ENCODE results near the gene MEIS3. TPM values are rescaled to one million over a fixed set of nuclear protein-coding genes. Genes with fewer than 3 reads are reported as not detected.
"Not testable (repeated sequence)": the region's sequence is repeated elsewhere in the genome, so short reads cannot be mapped to it uniquely, and the experiment has no call there.

The MEIS3 gene
- total RNA-seq, 8 experiments from 2014 or later, result 3.2 to 124 (median 93.2) TPM

DNA sequence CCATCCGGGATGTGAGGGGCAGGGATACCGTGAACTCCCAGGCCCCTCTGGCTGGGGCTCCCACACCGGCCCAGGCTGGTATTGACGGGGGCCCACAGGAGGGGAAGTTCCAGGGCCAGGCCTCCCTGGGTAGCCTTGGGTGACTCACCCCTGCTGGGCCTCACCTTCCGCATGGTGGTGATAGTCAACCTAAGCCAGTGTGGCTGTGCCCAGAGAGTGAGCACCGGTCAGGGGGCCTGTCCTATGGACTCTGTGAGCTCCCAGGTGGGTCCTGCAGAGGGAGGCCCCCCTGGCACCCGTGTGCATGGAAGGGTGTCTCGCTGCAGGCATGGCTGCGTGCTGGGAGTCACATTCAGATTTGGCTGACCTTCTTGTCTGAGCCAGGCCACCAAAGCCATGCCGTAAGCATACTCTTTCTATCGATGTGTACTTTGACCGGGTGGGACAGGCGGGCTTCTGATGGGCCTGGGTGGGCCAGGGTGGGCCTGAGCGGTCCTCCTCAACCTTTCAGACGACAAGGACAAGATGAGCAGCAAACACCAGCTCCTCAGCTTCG is 42.7 kb downstream of the MEIS3 start:
- in situ Hi-C loops (cut with MboI; ENCODE audit: low pct_unique_long_range_greater_than_20kb in 2 of 9, low sequenced_read_pairs in 9 of 9, unreplicated experiment in 9 of 9), result no loop called here
- Histone ChIP-seq H3K27ac (no peak overlapping the region), H3K4me3 (no peak overlapping the region), H3K4me1 (replicated peaks in 1 of 2) (no peaks in the 10 kb centered on the region)
- 80 to 100% methylated on average over 1 to 2 of the region's 16 CpGs; no CpG with 5 or more reads in 8 of the 10 experiments for WGBS, 10 experiments
- peak in 4 of 8 experiments; percentile 11 to 20 (median 17) for ATAC-seq (replicated peaks in 6 of 8)

DNA sequence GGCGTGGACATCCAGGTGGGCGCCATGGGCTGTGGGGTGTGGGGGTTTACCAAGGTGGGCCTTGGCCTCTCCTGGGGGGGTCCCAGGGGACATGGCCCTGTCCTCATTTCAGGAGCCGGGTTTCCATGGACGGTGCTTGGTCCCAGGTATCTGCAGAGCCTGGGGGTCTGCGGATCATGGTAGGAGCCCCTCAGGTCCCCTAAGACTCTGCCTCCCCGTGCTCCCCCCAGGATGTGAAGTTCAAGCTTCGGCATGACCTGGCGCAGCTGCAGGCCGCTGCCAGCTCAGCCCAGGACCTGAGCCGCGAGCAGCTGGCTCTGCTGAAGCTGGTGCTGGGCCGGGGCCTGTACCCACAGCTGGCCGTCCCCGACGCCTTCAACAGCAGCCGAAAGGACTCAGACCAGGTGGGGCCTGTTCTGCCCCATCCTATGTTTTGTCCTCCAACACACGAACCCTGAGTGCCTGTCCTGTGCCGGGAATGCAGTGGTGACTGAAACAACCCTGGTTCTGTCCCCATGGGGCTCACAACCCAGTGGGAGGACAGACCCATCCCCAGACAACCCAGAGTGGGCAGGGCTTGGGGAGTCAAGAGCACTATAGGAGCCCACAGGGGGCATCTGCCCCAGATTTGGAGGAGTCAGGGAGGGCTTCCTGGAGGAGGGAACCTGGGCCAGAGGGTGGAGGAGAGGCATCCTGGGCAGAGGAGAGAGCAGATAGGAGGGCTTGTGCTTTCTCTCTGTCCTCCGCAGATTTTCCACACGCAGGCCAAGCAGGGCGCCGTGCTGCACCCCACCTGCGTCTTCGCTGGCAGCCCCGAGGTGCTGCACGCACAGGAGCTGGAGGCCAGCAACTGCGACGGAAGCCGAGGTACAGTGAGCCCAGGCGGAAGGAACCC is 43.4 kb downstream of the MEIS3 start:
- ATAC-seq (replicated peaks in 6 of 8), result no peak
- Histone ChIP-seq H3K27ac (no peak overlapping the region), H3K4me3 (no peak overlapping the region), H3K4me1 (replicated peaks in 1 of 2) (no peaks in the 10 kb centered on the region)
- WGBS, 10 experiments, result 86 to 100% (median 93%) methylated on average over 3 to 17 of the region's 30 CpGs; no CpG with 5 or more reads in 7 of the 10 experiments
- in situ Hi-C loops (cut with MboI; ENCODE audit: low pct_unique_long_range_greater_than_20kb in 2 of 9, low sequenced_read_pairs in 9 of 9, unreplicated experiment in 9 of 9), result no loop called here

DNA sequence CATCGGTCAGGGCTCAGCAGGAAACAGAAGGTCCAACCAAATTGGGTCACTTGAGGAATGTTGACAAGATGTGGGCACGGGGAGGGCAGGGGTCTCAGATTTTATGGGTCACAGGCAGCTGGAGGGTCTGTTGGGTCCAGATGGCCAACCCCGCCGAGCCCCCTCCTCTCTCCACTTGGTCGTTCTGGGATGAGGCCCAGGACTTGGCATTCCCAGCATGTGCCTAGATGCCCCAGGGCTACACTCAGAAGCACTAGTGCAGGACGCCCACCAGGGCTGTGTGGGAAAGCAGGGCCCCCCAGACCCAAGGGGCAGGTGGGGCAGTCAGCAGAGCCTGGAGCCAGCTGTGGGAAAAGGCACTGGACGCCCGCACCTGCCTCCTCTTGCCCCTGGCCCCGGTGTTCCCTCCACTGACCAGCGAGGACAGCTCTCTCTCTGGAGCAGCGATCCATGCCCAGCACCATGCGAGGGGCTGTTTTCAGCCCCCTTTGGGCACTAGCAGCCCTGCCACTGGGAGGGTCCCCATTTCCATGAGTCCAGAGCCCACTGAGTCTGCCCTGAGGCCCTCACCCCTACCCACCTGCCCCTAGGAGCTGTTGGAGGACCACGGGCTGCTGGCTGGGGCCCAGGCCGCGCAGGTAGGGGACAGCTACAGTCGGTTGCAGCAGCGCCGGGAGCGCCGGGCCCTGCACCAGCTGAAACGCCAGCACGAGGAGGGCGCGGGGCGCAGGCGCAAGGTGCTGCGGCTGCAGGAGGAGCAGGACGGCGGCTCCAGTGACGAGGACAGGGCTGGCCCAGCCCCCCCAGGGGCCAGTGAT is 44.2 kb downstream of the MEIS3 start:
- WGBS, 10 experiments, result 80 to 100% (median 92%) methylated on average over 1 to 3 of the region's 30 CpGs; no CpG with 5 or more reads in 6 of the 10 experiments
- no peaks in the 10 kb centered on the region for H3K4me1 ChIP-seq (replicated peaks in 1 of 2)
- in situ Hi-C loops (cut with MboI; ENCODE audit: low pct_unique_long_range_greater_than_20kb in 2 of 9, low sequenced_read_pairs in 9 of 9, unreplicated experiment in 9 of 9), result no loop called here
- ATAC-seq (replicated peaks in 6 of 8), result no peak
- H3K27ac ChIP-seq, result no peak overlapping the region
- no peak overlapping the region for H3K4me3 ChIP-seq

DNA sequence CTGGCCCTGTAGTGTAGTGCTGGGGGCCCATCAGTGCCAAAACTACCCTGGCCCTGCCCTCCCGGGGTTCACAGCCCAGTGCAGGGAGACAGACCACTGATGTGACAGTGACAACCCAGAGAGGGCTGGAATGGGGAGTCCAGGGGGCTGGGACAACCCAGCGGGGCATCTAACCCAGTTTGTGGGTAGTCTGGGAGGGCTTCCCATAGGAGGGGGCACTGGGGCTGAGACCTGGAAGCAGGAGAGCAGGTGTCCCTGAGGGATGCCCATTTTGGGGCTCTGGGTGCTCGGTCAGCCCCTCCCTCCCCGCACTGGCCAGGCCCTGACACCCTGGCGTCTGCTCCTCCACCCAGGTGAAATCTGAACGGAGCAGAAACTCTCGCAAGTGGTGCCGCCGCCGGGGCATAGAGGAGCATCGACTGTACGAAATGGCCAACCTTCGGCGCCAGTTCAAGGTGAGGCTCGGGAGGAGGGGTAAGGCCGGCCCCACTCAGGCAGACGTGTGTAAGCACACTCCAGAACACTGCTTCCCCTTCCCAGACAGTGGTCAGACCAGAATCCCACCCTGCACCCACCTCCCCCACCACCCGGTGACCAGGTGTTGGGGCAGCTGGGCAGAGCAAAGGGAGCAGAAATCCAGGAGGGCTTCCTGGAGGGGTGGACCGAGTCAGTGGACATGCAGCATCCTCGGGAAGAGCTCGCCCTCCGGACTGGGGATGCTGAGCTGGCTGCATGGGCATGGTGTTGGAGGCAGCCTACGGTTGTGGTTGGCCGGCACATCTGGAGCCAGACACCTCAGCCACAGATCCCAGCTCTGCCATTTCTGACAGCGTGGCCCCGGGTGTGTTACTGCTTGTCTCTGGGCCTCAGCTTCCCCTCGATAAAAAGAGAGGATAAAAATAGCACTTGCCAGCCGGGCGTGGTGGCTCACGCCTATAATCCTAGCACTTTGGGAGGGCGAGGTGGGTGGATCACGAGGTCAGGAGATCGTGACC is 45.8 kb downstream of the MEIS3 start:
- no peaks in the 10 kb centered on the region for H3K4me1 ChIP-seq (replicated peaks in 1 of 2)
- ATAC-seq (replicated peaks in 6 of 8), result no peak
- WGBS, 10 experiments, result 55 to 100% (median 100%) methylated on average over 2 to 6 of the region's 33 CpGs; no CpG with 5 or more reads in 7 of the 10 experiments
- H3K4me3 ChIP-seq, result no peak overlapping the region
- no peak overlapping the region for H3K27ac ChIP-seq
- in situ Hi-C loops (cut with MboI; ENCODE audit: low pct_unique_long_range_greater_than_20kb in 2 of 9, low sequenced_read_pairs in 9 of 9, unreplicated experiment in 9 of 9), result no loop called here

DNA sequence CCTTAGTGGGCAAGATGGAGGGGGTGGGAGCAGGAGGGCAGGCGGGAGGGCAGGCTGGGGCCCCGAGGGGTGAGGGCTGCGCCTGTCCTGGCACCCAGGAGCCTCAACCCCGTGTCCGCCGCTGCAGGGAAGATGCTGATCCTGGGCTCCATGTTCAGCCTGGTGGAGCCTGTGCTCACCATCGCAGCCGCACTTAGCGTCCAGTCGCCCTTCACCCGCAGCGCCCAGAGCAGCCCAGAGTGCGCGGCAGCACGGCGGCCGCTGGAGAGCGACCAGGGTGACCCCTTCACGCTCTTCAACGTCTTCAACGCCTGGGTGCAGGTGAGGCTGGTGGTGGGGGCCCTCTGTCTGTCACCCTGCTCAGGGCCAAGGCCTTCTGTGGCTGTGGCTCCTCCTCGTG is 46.7 kb downstream of the MEIS3 start:
- ATAC-seq (replicated peaks in 6 of 8), result no peak
- in situ Hi-C loops (cut with MboI; ENCODE audit: low pct_unique_long_range_greater_than_20kb in 2 of 9, low sequenced_read_pairs in 9 of 9, unreplicated experiment in 9 of 9), result no loop called here
- 96 to 100% (median 100%) methylated on average over 1 to 5 of the region's 22 CpGs; no CpG with 5 or more reads in 7 of the 10 experiments for WGBS, 10 experiments
- Histone ChIP-seq H3K27ac (no peak overlapping the region), H3K4me1 (replicated peaks in 1 of 2) (no peaks in the 10 kb centered on the region), H3K4me3 (no peak overlapping the region)

DNA sequence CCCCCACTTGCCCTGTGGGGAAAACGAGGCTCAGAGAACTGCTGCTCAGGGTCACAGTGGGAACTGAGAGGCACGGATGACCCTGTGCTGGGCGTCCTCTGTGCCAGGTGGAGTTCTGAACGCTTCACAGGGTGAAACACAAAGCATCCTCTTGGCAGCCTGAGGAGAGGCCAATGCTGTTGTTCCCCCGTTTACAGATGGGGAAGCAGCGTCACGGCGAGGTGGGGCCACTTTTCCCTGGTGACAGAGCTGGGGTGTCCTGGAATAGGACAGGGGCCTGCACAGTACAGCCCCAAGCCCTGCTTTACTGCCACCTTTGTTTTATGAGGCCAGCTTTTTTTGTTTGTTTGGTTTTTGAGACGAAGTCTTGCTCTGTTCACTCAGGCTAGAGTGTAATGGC is 48.1 kb downstream of the MEIS3 start:
- H3K27ac ChIP-seq, result no peak overlapping the region

DNA sequence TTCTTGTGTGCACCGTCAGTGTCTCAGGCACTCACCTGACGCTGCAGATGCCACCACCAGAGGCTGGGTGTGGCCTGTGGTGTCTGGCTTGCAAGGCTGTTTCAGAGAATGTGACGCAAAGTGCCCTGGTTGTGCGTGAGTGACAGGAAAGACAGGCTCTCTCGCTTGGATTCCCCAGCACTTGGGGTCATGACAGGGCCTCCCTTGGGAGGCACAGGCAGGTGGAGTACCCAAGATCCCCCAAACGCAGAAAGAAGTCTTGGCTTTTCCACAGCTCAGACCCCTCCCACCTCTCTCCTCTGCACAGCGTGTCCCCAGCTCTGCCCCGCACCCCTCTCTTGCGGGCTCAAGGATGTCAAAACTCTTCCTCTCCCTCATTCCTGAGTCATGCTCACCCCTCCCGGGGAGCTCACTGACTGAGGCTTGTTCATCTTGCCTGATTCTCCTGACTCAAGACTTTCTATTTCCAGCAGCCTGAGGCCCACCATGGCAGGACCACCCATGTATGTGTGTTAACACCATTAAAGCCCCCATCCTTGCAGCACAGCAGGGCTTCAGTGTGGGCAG is 49.2 kb downstream of the MEIS3 start:
- Histone ChIP-seq H3K4me1 (replicated peaks in 1 of 2) (no peaks in the 10 kb centered on the region), H3K4me3 (no peak overlapping the region), H3K27ac (no peak overlapping the region)
- peak in 2 of 8 experiments; percentile 65 to 71 for ATAC-seq (replicated peaks in 6 of 8)
- in situ Hi-C loops (cut with MboI; ENCODE audit: low pct_unique_long_range_greater_than_20kb in 2 of 9, low sequenced_read_pairs in 9 of 9, unreplicated experiment in 9 of 9), result no loop called here
- 10 to 90% methylated on average over 2 to 6 of the region's 10 CpGs; no CpG with 5 or more reads in 8 of the 10 experiments for WGBS, 10 experiments

More for the DNA sequence above, 48.1 kb downstream of the MEIS3 start:
- Histone ChIP-seq H3K4me1 (replicated peaks in 1 of 2) (no peaks in the 10 kb centered on the region), H3K4me3 (no peak overlapping the region)
- 75 to 100% (median 93%) methylated on average over 1 to 3 of the region's 9 CpGs; no CpG with 5 or more reads in 2 of the 10 experiments for WGBS, 10 experiments
- no peak for ATAC-seq (replicated peaks in 6 of 8)
- in situ Hi-C loops (cut with MboI; ENCODE audit: low pct_unique_long_range_greater_than_20kb in 2 of 9, low sequenced_read_pairs in 9 of 9, unreplicated experiment in 9 of 9), result no loop called here

DNA sequence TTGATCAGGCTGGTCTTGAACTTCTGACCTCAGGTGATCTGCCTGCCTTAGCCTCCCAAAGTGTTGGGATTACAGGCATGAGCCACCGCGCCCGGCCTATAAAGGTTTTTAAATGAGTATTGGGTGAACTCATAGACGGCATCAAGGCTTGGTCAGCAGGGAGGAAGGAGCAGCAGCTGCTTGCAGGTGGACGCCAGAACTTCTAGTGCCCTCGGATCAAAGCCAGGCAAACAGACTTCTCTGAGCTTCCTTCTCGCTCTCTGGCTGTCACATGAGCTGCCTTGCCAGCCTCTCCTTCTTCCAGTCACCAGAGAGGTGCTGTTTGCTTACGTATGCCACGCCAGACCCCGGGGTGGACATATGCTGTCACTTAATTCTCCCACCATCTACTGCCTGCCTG is 53.9 kb downstream of the MEIS3 start:
- in situ Hi-C loops (cut with MboI; ENCODE audit: low pct_unique_long_range_greater_than_20kb in 2 of 9, low sequenced_read_pairs in 9 of 9, unreplicated experiment in 9 of 9); H3K4me3 ChIP-seq; ATAC-seq (replicated peaks in 6 of 8); H3K4me1 ChIP-seq (replicated peaks in 1 of 2); H3K27ac ChIP-seq: not testable (repeated sequence)
- WGBS, 10 experiments, result 100% methylated on average over 1 to 3 of the region's 10 CpGs; no CpG with 5 or more reads in 7 of the 10 experiments

DNA sequence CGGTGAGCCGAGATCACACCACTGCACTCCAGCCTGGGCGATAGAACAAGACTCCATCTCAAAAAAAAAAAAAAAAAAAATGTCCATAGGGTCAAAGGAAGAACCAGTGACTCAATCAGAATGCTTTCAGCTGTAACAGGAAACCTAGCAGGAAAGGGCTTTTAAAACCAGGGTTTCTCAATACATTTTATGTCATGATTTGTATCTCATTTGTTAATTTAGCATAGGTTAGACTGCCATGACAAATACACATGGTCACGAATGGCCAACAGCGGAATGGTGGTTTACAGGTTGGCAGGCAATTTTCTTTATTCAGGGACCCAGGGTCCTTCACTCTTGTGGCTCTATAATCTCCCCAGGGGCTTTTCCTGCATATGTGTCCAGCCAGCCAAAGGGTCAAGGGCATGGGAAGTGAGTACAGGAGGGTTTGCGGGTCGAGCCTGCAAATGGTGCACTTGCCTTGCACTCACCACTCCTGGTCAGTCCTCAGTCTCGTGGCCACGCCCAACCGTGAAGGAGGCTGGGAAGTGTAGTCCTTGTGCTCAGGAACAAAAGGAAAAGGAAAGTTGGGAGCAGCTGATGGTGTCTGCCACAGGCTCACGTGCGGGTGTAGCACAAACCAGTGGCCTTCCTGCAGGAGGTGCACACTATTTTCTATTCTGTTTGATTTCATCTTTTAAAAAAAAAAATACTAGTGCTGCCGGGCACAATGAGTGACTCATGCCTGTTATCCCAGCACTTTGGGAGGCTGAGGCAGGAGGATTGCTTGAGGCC is 55.4 kb downstream of the MEIS3 start:
- WGBS, 10 experiments, result 77 to 100% (median 92%) methylated on average over 2 to 12 of the region's 13 CpGs
- no peak overlapping the region for H3K4me3 ChIP-seq
- peak in 2 of 8 experiments; percentile 28 to 48 for ATAC-seq (replicated peaks in 6 of 8)
- no peak overlapping the region for H3K27ac ChIP-seq
- in situ Hi-C loops (cut with MboI; ENCODE audit: low pct_unique_long_range_greater_than_20kb in 2 of 9, low sequenced_read_pairs in 9 of 9, unreplicated experiment in 9 of 9), result no loop called here
- H3K4me1 ChIP-seq (replicated peaks in 1 of 2), result no peaks in the 10 kb centered on the region

DNA sequence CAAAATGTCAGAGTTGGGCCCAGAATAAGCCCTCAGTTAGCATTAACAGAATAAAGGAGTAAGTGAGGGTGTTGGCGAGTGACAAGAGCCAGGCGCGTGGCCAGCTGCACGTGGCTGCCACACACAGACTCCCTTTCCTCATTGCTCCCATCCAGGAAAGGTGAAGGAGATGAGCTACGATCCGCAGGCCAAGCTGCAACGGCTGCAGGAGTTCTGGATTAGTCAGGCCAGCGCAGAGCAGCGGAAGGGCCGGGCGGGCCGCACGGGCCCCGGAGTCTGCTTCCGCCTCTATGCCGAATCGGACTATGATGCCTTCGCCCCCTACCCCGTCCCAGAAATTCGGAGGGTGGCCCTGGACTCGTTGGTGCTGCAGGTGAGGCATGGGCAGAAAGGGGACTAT is 57.0 kb downstream of the MEIS3 start:
- 60 to 100% (median 100%) methylated on average over 1 to 9 of the region's 21 CpGs; no CpG with 5 or more reads in 1 of the 10 experiments for WGBS, 10 experiments
- Histone ChIP-seq H3K27ac (no peak overlapping the region), H3K4me3 (no peak overlapping the region), H3K4me1 (replicated peaks in 1 of 2) (no peaks in the 10 kb centered on the region)
- no peak for ATAC-seq (replicated peaks in 6 of 8)
- in situ Hi-C loops (cut with MboI; ENCODE audit: low pct_unique_long_range_greater_than_20kb in 2 of 9, low sequenced_read_pairs in 9 of 9, unreplicated experiment in 9 of 9), result no loop called here

DNA sequence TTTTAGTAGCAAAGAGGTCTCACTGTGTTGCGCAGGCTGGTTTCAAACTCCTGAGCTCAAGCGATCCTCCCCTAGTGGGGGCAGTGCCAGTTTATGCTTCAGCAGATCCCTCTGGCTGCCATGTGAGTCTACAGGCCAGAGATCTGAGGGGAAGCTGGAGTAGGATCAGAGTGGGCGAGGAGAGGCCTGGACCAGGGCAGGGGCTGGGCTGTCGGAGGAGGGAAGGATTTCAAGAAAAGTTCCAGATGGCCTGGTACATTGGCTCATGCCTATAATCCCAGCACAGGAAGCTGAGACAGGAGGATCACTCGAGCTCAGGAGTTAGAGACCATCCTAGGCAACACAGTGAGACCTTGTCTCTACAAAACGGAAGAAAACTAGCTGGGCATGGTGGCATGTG is 60.4 kb downstream of the MEIS3 start:
- Histone ChIP-seq H3K4me3 (no peak overlapping the region), H3K4me1 (replicated peaks in 1 of 2) (no peaks in the 10 kb centered on the region), H3K27ac (no peak overlapping the region)
- no peak for ATAC-seq (replicated peaks in 6 of 8)
- 58 to 100% (median 83%) methylated on average over 1 to 3 of the region's 6 CpGs; no CpG with 5 or more reads in 4 of the 10 experiments for WGBS, 10 experiments
- in situ Hi-C loops (cut with MboI; ENCODE audit: low pct_unique_long_range_greater_than_20kb in 2 of 9, low sequenced_read_pairs in 9 of 9, unreplicated experiment in 9 of 9), result no loop called here

All from motor neuron (in vitro differentiated cells).